NCI-H2196 (cell line): ENCODE measurements around the gene ATXN10.

Experiments
- DNase-seq: peaks from one replicate; lab custom pipeline; 2025; ENCODE audit not compliant: unreplicated experiment; lab: John Stamatoyannopoulos, UW

Gene ATXN10

DNA sequence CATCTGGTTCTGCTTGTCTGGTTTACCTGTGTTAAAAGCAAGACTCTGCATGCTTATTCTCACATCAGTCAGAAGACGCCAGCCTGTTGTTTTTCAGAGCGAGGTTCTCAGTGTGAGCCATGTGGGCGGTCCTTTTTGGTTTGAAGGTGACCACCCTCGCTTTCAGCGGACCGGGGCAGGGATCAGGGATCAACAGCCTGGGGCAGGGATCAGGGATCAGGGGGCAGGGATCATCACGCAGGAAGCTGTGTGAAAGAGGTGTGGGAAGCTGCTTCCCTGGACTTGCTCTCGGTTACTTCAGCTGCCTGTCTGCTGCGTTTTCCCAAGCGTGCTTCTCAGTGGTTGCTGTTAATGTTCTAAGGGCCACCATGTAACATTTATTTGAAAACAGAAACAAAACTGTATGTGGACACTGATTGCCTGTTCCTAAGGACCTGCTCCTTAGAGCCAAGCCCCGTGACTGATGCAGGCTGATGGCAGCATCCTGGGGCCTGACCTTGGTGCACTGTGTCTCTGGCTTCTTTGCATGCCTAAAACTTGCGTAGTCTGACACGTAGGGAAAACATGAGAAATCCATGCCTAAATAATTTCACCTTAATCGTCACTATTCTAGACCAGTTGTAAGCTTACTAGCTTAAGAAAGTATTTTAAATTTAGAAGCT is 146.9 kb downstream of the ATXN10 start:
- no peak for DNase-seq

- DNase-seq, result no peak
Measured at GRCh38 chr22:45819305-45819704, 147.7 kb downstream of the ATXN10 start.

GRCh38 chr22:45823336-45823735 is 151.7 kb downstream of the ATXN10 start:
- DNase-seq, result no peak

- no peak for DNase-seq
Measured at GRCh38 chr22:45826520-45826919, 154.9 kb downstream of the ATXN10 start.

- DNase-seq, result no peak
Measured at GRCh38 chr22:45828841-45829240, 157.2 kb downstream of the ATXN10 start.

DNA sequence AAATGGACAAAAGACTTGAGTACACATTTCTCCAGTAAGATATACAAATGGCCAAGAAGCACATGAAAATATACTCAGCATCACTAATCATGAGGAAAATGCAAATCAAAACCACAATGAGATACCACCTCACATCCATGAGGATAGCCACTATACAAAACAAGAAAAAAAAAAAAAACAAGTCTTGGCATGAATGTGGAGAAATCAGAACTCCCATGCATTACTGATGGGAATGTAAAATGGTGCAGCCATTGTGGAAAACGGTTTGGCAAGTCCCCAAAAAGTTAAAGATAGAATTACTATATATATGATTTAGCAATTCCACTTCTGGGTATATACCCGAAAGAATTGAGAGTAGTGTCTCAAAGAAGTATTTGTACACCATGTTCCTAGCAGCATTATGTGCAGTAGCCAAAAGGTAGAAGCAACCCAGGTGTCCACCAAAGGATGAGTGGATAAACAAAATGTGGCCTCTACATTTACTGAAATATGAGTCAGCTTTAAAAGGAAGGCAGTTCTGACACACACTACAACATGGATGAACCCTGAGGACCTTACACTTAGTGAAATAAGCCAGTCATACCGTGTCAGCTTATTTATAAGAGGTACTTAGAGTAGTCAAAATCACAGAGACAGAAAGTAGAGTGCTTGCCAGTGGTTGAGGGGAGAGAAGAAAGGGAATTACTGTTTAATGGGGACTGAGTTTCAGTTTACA is 159.1 kb downstream of the ATXN10 start:
- DNase-seq, result peak; percentile 15

DNA sequence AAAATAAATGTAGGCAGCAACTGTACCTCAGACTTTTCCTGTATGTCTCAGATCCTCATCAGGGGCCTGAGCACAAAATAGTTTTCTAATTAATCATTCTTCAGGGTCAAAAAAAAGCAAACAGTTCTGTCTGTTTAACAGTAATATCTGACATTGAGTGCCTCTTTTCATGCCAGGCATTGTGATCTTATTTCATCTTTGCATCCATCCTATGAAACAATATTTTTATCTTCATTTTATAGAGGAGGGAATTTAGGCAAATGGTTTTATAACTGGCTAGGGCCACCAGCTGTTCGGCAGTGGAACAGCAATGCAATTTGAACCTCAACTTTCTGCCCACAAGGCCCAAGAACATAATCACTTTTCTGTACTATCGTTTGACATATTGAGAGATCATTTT is 159.8 kb downstream of the ATXN10 start:
- no peak for DNase-seq

DNA sequence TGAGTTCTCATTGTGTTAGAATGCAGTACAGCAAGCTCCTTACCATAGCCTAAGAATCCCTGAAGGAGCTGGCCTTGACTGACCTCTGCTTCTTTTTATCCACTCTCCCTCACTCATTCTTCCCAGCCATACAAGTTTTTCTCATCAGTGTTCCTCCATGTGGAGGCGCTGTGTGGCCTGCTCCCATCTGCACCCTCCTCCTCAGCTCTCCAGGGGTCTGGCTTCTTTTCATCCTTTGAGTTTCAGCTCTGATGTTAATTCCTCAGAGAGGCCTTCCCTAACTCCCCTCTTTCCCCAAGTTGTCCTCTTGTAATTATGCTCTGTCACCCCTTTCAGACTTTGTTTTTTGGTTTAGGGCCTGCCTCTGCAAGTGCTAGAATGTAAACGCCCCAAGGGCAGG is 160.5 kb downstream of the ATXN10 start:
- no peak for DNase-seq

GRCh38 chr22:45832959-45833580 is 161.4 kb downstream of the ATXN10 start:
- no peak for DNase-seq

DNA sequence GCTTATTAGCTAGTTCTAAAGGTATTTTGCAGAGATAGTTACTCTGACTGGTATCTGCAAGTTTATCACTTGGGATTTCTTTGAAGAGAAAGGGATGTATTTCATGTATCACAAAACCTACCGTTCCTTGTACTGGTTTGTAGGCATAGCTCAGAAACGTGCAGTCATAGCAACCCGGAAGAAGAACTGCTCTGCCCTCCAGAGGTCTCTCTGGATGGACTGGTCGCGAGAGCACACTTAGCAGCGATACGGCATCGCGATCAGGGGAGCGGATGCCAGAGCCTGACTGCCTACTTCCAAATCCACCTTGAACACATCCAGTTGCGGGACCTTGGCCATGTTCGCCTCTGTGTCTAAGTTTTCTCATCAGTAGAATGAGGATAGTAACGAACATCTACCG is 162.0 kb downstream of the ATXN10 start:
- no peak for DNase-seq

DNA sequence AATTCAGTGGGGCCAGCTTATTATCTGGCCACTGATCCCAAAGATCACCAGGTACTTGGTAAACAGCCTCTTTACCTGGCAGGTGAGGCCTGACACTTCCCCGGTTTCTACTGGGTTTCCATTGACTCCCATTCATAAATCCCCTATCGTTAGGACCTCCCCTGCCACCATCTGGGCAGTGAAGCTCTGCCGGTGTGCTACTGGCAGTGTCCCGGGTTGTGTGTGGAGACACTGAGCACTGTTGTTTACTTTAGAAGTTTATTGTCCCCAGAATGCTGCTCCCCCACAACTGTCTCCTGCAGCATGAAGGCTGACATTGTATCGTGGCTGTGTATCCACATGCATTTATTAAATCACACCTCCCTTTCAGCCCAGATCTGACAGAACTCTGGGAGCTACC is 162.6 kb downstream of the ATXN10 start:
- DNase-seq, result no peak

- DNase-seq, result no peak
Measured at GRCh38 chr22:45834795-45835194, 163.2 kb downstream of the ATXN10 start.

GRCh38 chr22:45836418-45837169 is 165.0 kb downstream of the ATXN10 start:
- no peak for DNase-seq

- no peak for DNase-seq
Measured at GRCh38 chr22:45837508-45837907, 165.9 kb downstream of the ATXN10 start.

GRCh38 chr22:45838305-45838887 is 166.8 kb downstream of the ATXN10 start:
- no peak for DNase-seq

GRCh38 chr22:45840483-45840882 is 168.8 kb downstream of the ATXN10 start:
- no peak for DNase-seq

GRCh38 chr22:45842291-45842991 is 170.8 kb downstream of the ATXN10 start:
- no peak for DNase-seq

DNA sequence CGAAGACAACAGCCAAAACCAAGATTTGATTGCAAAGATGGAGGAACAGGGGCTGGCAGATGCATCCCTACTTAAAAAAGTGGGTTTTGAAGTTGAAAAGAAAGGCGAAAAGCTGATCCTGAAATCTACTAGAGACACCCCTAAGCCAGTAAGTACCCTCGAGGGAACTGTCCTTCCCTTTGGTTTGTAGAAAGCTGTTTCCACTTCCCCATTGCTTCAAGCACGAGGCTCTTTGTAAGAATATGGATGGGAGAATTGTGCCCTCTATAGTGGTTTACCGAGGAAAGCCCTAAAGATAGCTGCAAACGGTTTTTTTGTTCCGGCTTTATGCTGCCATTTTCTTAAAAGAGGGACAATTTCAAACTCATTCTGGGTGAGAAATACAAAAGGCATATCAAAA is 171.4 kb downstream of the ATXN10 start:
- no peak for DNase-seq

DNA sequence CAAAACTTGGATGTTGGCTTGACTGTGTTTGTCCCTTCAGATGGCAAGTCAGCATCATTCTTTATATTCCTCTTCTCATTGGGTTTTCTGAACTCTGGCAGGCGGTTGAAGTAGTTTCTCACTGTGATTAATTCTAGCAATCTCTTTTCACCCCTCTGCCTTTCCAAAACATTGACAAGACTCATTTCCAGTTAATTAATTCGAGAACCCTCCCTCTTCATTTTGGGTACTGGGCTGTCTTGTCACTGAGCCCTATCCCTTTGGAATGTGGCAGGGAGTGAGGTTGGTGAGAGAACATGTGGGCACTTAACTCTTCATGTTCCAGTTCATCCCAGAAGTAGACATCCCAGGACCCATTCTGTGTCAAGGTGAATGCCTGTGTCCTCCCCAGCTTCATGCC is 172.4 kb downstream of the ATXN10 start:
- no peak for DNase-seq

- DNase-seq, result no peak
Measured at GRCh38 chr22:45845076-45845487, 173.4 kb downstream of the ATXN10 start.

DNA sequence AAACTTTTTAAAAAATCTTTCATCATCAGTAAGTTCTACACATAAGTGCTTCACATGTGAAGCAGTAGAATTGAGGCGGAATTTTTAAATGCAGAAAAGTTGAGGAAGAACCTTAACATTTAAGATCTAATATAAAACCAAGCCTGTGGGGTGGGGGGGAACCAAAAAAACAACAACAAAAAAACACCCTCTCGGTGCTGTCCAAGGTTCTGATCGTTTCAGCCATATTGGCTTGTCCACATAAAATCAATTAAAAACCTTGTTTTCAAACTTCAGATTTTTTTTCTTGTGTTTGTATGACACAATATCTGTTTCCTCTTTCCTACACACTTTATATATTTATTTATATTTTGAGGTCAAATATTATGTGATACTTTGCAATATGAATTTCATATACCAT is 175.3 kb downstream of the ATXN10 start:
- DNase-seq, result no peak
